ENCODE data around the gene FOSB. TPM values are rescaled to one million over a fixed set of nuclear protein-coding genes. Genes with fewer than 3 reads are reported as not detected.
"Not testable (repeated sequence)": the region's sequence is repeated elsewhere in the genome, so short reads cannot be mapped to it uniquely, and the experiment has no call there.

FOSB gene
- total and polyA plus RNA-seq, 9 of the 15 experiments (the other 6 are each of a cell fraction or from before 2014, with no cell fraction given), result 0.11 to 2.7 (median 0.73) TPM

GRCh38 chr19:45510352-45510751, 42.6 kb downstream of the FOSB start:
- BruUV-seq (replicated peaks); in situ Hi-C loops (cut with MboI); CTCF ChIA-PET (ENCODE audit: low intra/inter-chr PET ratio); H2AFZ ChIP-seq (ENCODE audit: low read depth, low read length); H3K9me1 ChIP-seq (ENCODE audit: control insufficient read depth, insufficient read depth, low read length); H3K9me3 ChIP-seq (replicated peaks; ENCODE audit: control insufficient read depth, insufficient read depth, low read depth, low read length); H3K27me3 ChIP-seq (ENCODE audit: control insufficient read depth in 2 of 2, insufficient read depth in 2 of 2, low read length in 2 of 2); H4K20me1 ChIP-seq (replicated peaks; ENCODE audit: control insufficient read depth, insufficient read depth, low read length); intact Hi-C loops (cut with micrococcal nuclease); ATAC-seq; DNase-seq (ENCODE audit: extremely low read depth in 1 of 4, low spot score in 3 of 4); FAIRE-seq: not testable (repeated sequence)
- Histone ChIP-seq H3K4me1 (replicated peaks in 1 of 2; ENCODE audit: control insufficient read depth in 2 of 2, insufficient read depth in 2 of 2, low read length in 2 of 2) (peaks cover 44 to 54% of the 10 kb centered on the region in 2 experiments), H3K4me2 (ENCODE audit: insufficient read depth, low read length) (peak overlapping the region; percentile 97), H3K27ac (ENCODE audit: extremely low read depth, low read depth, low read length) (peak overlapping the region; percentile 98), H3K4me3 (peak overlapping the region; percentile 99; the same call in 1 of the 2 replicates), H3K79me2 (ENCODE audit: control insufficient read depth, insufficient read depth, low read length) (peaks cover 89% of the 10 kb centered on the region), H3K9ac (ENCODE audit: insufficient read depth in 1 of 2, low read depth in 2 of 2, low read length in 2 of 2) (peak overlapping the region; percentile 42 to 76; a peak in 2 of 4 replicates), H3K36me3 (ENCODE audit: control insufficient read depth, insufficient read depth, low read length) (peaks cover 56% of the 10 kb centered on the region; the same call in 2 of the 3 replicates)
- 68% methylated on average over 11 of the region's 11 CpGs for WGBS (ENCODE audit: insufficient coverage, low coverage, missing lambda C conversion rate)
- POLR2A ChIA-PET, result interaction anchor here (1.0 to 1.2 kb wide), 2 partner anchors 15 to 47 kb away, joined by 3 read pairs; no protein-coding TSS in a partner anchor
- TF ChIP-seq BCOR (IDR thresholded peaks at IDR 0.05) (peak; percentile 69), RBFOX2 (IDR thresholded peaks at IDR 0.05; ENCODE audit: low read depth, low read length) (peak; percentile 6; the same call in 1 of the 2 replicates)

- ATAC-seq, result no peak
- Histone ChIP-seq H3K27ac (ENCODE audit: extremely low read depth, low read depth, low read length) (peak overlapping the region; percentile 98; the same call in 2 of the 3 replicates), H3K4me2 (ENCODE audit: insufficient read depth, low read length) (peak overlapping the region; percentile 50), H3K4me1 (replicated peaks in 1 of 2; ENCODE audit: control insufficient read depth in 2 of 2, insufficient read depth in 2 of 2, low read length in 2 of 2) (peaks cover 47 to 56% of the 10 kb centered on the region in 2 experiments), H3K27me3 (ENCODE audit: control insufficient read depth in 2 of 2, insufficient read depth in 2 of 2, low read length in 2 of 2) (no peaks in the 10 kb centered on the region), H3K9ac (ENCODE audit: insufficient read depth in 1 of 2, low read depth in 2 of 2, low read length in 2 of 2) (peak overlapping the region in 1 of 2 experiments; percentile 76; a peak in 2 of 4 replicates), H3K4me3 (no peak overlapping the region; the same call in 1 of the 2 replicates), H2AFZ (ENCODE audit: low read depth, low read length) (no peak overlapping the region), H3K9me3 (replicated peaks; ENCODE audit: control insufficient read depth, insufficient read depth, low read depth, low read length) (no peaks in the 10 kb centered on the region), H3K9me1 (ENCODE audit: control insufficient read depth, insufficient read depth, low read length) (no peaks in the 10 kb centered on the region), H3K36me3 (ENCODE audit: control insufficient read depth, insufficient read depth, low read length) (peaks cover 63% of the 10 kb centered on the region), H4K20me1 (replicated peaks; ENCODE audit: control insufficient read depth, insufficient read depth, low read length) (peaks cover 5% of the 10 kb centered on the region; the same call in 1 of the 2 replicates), H3K79me2 (ENCODE audit: control insufficient read depth, insufficient read depth, low read length) (peaks cover 92% of the 10 kb centered on the region)
- intact Hi-C loops (cut with micrococcal nuclease), result no loop called here
- 89% methylated on average over 5 of the region's 5 CpGs for WGBS (ENCODE audit: insufficient coverage, low coverage, missing lambda C conversion rate)
- no peak for DNase-seq (ENCODE audit: extremely low read depth in 1 of 4, low spot score in 3 of 4)
- ChIA-PET CTCF (ENCODE audit: low intra/inter-chr PET ratio) (no interaction called here), POLR2A (interaction anchor here (1.2 kb wide), 1 partner anchor 47 kb away, joined by 3 read pairs; no protein-coding TSS in a partner anchor)
- FAIRE-seq, result peak; percentile 23
- no TSS peak for BruUV-seq (replicated peaks)
- in situ Hi-C loops (cut with MboI), result no loop called here
- TF ChIP-seq ZFPM2 (CRISPR knock-in tag; IDR thresholded peaks at IDR 0.05) (no peak), ZFP36 (IDR thresholded peaks at IDR 0.05; ENCODE audit: low read depth, low read length, partially characterized antibody) (peak; percentile 45), CBFA2T3 (IDR thresholded peaks at IDR 0.05) (no peak), TCF3 (CRISPR knock-in tag; IDR thresholded peaks at IDR 0.05) (no peak), CHCHD3 (CRISPR knock-in tag; IDR thresholded peaks at IDR 0.05) (no peak), HMG20B (CRISPR knock-in tag; IDR thresholded peaks at IDR 0.05) (no peak), FUS (optimal IDR thresholded peaks at IDR 0.05; ENCODE audit: low read depth, low read length) (no peak), ZNF778 (CRISPR knock-in tag; IDR thresholded peaks at IDR 0.05) (no peak), ZNF24 (IDR thresholded peaks at IDR 0.05) (no peak), BCOR (IDR thresholded peaks at IDR 0.05) (peak; percentile 92), ZFP30 (CRISPR knock-in tag; IDR thresholded peaks at IDR 0.05; ENCODE audit: borderline replicate concordance) (no peak), SNAPC5 (CRISPR knock-in tag; IDR thresholded peaks at IDR 0.05) (no peak), BRF1 (IDR thresholded peaks at IDR 0.05; ENCODE audit: borderline replicate concordance, extremely low read depth, insufficient read length) (no peak), PHB (CRISPR knock-in tag; IDR thresholded peaks at IDR 0.05) (no peak), STAT5B (CRISPR knock-in tag; IDR thresholded peaks at IDR 0.05) (no peak)
- TF ChIP-seq, protein P1, sequence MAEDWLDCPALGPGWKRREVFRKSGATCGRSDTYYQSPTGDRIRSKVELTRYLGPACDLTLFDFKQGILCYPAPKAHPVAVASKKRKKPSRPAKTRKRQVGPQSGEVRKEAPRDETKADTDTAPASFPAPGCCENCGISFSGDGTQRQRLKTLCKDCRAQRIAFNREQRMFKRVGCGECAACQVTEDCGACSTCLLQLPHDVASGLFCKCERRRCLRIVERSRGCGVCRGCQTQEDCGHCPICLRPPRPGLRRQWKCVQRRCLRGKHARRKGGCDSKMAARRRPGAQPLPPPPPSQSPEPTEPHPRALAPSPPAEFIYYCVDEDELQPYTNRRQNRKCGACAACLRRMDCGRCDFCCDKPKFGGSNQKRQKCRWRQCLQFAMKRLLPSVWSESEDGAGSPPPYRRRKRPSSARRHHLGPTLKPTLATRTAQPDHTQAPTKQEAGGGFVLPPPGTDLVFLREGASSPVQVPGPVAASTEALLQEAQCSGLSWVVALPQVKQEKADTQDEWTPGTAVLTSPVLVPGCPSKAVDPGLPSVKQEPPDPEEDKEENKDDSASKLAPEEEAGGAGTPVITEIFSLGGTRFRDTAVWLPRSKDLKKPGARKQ (CRISPR knock-in tag; IDR thresholded peaks at IDR 0.05), result no peak
These were observed 43.3 kb downstream of the FOSB start for GRCh38 chr19:45511074-45511473.
